ENCODE results near the gene ARPP21. TPM values are rescaled to one million over a fixed set of nuclear protein-coding genes. Genes with fewer than 3 reads are reported as not detected.
"Not testable (repeated sequence)": the region's sequence is repeated elsewhere in the genome, so short reads cannot be mapped to it uniquely, and the experiment has no call there.

The ARPP21 gene
- total RNA-seq, 1 experiment from 2014 or later: not detected

GRCh38 chr3:35780800-35781199 is 141.5 kb downstream of the ARPP21 start:
- DNase-seq (ENCODE audit: low read depth): no peak

GRCh38 chr3:35781558-35781957 is 142.2 kb downstream of the ARPP21 start:
- DNase-seq (ENCODE audit: low read depth): no peak

GRCh38 chr3:35782355-35782754 is 143.0 kb downstream of the ARPP21 start:
- no peak for DNase-seq (ENCODE audit: low read depth)

- no peak for DNase-seq (ENCODE audit: low read depth)
Observed at GRCh38 chr3:35784169-35784568, 144.8 kb downstream of the ARPP21 start.

GRCh38 chr3:35785234-35785888 is 146.0 kb downstream of the ARPP21 start:
- no peak for DNase-seq (ENCODE audit: low read depth)

- no peak for DNase-seq (ENCODE audit: low read depth)
Observed at GRCh38 chr3:35787936-35788335, 148.6 kb downstream of the ARPP21 start.

GRCh38 chr3:35789042-35789831 is 149.9 kb downstream of the ARPP21 start:
- DNase-seq (ENCODE audit: low read depth): no peak

- no peak for DNase-seq (ENCODE audit: low read depth)
Observed at GRCh38 chr3:35790764-35791163, 151.4 kb downstream of the ARPP21 start.

- DNase-seq (ENCODE audit: low read depth): no peak
Observed at GRCh38 chr3:35793667-35794066, 154.3 kb downstream of the ARPP21 start.

- DNase-seq (ENCODE audit: low read depth): no peak
Observed at GRCh38 chr3:35800960-35801459, 161.7 kb downstream of the ARPP21 start.

- DNase-seq (ENCODE audit: low read depth): no peak
Observed at GRCh38 chr3:35814531-35814930, 175.2 kb downstream of the ARPP21 start.

GRCh38 chr3:35815796-35816195 is 176.5 kb downstream of the ARPP21 start:
- DNase-seq (ENCODE audit: low read depth): not testable (repeated sequence)

GRCh38 chr3:35817216-35817615 is 177.9 kb downstream of the ARPP21 start:
- no peak for DNase-seq (ENCODE audit: low read depth)

GRCh38 chr3:35832140-35832571 is 192.8 kb downstream of the ARPP21 start:
- no peak for DNase-seq (ENCODE audit: low read depth)
